H1 (cell line): ENCODE results near the gene NFYA. TPM values are rescaled to one million over a fixed set of nuclear protein-coding genes. Genes with fewer than 3 reads are reported as not detected.

Source experiments
- CBX8 ChIP-seq: fragments of 300-800, 300-1000 bp; sonication (generic); IDR thresholded peaks from 2 replicates; pipeline ENCODE4 v1.7.1; 2016; ENCODE audit warnings: low read depth, low read length, borderline replicate concordance
- NRF1 ChIP-seq: IDR thresholded peaks from 2 replicates; pipeline ENCODE4 v1.6.1; 2011; ENCODE audit warnings: mild to moderate bottlenecking, low read depth, low read length, improper control_type of control experiment
- SP4 ChIP-seq: IDR thresholded peaks from 2 replicates; pipeline ENCODE4 v1.6.1; 2012; ENCODE audit warnings: low read length, inconsistent platforms
- polyA plus RNA-seq, 7 experiments: library from polyadenylated mRNA; depleted of rRNA in 3 of 7; stranded (reverse) in 5 of 7; unstranded in 2 of 7; fragments of >200 nt in 5 of 7; fragments of 200-250 nt in 2 of 7; gene quantifications; 1 replicate in 5 of 7; 2 replicates in 1 of 7; 4 replicates in 1 of 7; pipeline versions ENCODE4 v1.2.1 to v1.2.3, GENCODE V29; 2011 to 2013; ENCODE audit warnings: missing spikeins in 2 of 7, mixed read lengths in 2 of 7
- total RNA-seq: library from RNA; stranded (reverse); fragmentation: NEBNext Ultra II Directional; extraction: Animal tissue kit (Norgen Biotek cat#: 25700); gene quantifications from 2 replicates; pipeline ENCODE4 v1.2.1, GENCODE V29; 2021

NFYA gene
- total and polyA plus RNA-seq, 2 of the 8 experiments (the other 6 are each of a cell fraction or from before 2014, with no cell fraction given) = 19.8 to 33.7 TPM

DNA sequence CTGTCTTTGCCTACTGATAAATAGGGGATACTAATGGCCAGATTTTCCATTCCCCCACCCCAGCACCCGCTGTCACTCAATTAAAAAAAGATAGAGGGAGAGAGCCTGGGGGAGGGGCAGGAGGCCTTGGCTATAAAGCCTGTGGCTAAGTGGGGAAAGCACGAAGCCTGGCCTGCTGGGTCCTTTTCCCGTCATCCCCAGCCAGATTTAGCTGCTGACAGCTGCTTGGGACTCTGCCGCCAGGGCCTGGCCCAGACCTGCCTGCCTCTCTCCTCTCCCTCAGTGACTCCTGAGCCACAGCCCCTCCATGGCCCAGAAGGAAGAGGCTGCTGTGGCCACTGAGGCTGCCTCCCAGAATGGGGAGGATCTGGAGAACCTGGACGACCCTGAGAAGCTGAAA, 19.7 kb upstream of the NFYA start, which contains the start of gene APOBEC2 (continued):
- TF ChIP-seq SP4 (no peak), NRF1 (no peak), CBX8 (no peak)
